ENCODE results near the gene VRK1. TPM values are rescaled to one million over a fixed set of nuclear protein-coding genes. Genes with fewer than 3 reads are reported as not detected.

VRK1 gene
- total RNA-seq, 1 experiment from 2014 or later: 26.5 TPM

- no peaks in the 10 kb centered on the region; the same call in 1 of the 2 replicates for H3K9me3 ChIP-seq (ENCODE audit: control insufficient read depth, insufficient read depth, low read depth, low read length)
- H3K36me3 ChIP-seq (ENCODE audit: control insufficient read depth, insufficient read depth, low read length): no peaks in the 10 kb centered on the region
- H3K27me3 ChIP-seq (ENCODE audit: control insufficient read depth, insufficient read depth, low read length): no peaks in the 10 kb centered on the region
- TF ChIP-seq REST (IDR thresholded peaks at IDR 0.05; ENCODE audit: insufficient read depth in 1 of 2, low read depth in 2 of 2, low read length in 1 of 2) (no peak), TCF7L2 (IDR thresholded peaks at IDR 0.05; ENCODE audit: low read depth, low read length) (no peak), POLR2AphosphoS5 (IDR thresholded peaks at IDR 0.05; ENCODE audit: low read depth, low read length) (no peak), SIN3A (IDR thresholded peaks at IDR 0.05; ENCODE audit: borderline replicate concordance, insufficient read depth, low read depth, low read length) (no peak), CTCF (IDR thresholded peaks at IDR 0.05) (no peak)
- no peak overlapping the region for H3K27ac ChIP-seq (ENCODE audit: low read length)
- intact Hi-C loops (cut with micrococcal nuclease; ENCODE audit: unreplicated experiment) (no loop called here), in situ Hi-C loops (cut with HindIII; ENCODE audit: low pct_unique_long_range_greater_than_20kb, low sequenced_read_pairs) (no loop called here)
- ATAC-seq (no peak), DNase-seq (ENCODE audit: low read depth, low spot score) (no peak)
- no peaks in the 10 kb centered on the region for H3K4me1 ChIP-seq (ENCODE audit: control insufficient read depth, insufficient read depth, low read length)
- ChIA-PET CTCF (no interaction called here), POLR2A (no interaction called here)
- no TSS peak for BruUV-seq (replicated peaks)
- H3K4me3 ChIP-seq (ENCODE audit: low read depth in 2 of 2, low read length in 2 of 2): no peak overlapping the region
Observed at GRCh38 chr14:96914571-96915128, 117.5 kb downstream of the VRK1 start.

- Histone ChIP-seq H3K4me1 (ENCODE audit: control insufficient read depth, insufficient read depth, low read length) (no peaks in the 10 kb centered on the region), H3K4me3 (ENCODE audit: low read depth in 2 of 2, low read length in 2 of 2) (no peak overlapping the region), H3K9me3 (ENCODE audit: control insufficient read depth, insufficient read depth, low read depth, low read length) (no peaks in the 10 kb centered on the region), H3K27ac (ENCODE audit: low read length) (no peak overlapping the region), H3K36me3 (ENCODE audit: control insufficient read depth, insufficient read depth, low read length) (no peaks in the 10 kb centered on the region), H3K27me3 (ENCODE audit: control insufficient read depth, insufficient read depth, low read length) (no peaks in the 10 kb centered on the region)
- ATAC-seq (no peak), DNase-seq (ENCODE audit: low read depth, low spot score) (no peak)
- intact Hi-C loops (cut with micrococcal nuclease; ENCODE audit: unreplicated experiment): no loop called here
- TF ChIP-seq REST (IDR thresholded peaks at IDR 0.05; ENCODE audit: insufficient read depth in 1 of 2, low read depth in 2 of 2, low read length in 1 of 2) (no peak), SIN3A (IDR thresholded peaks at IDR 0.05; ENCODE audit: borderline replicate concordance, insufficient read depth, low read depth, low read length) (no peak), TCF7L2 (IDR thresholded peaks at IDR 0.05; ENCODE audit: low read depth, low read length) (no peak), POLR2AphosphoS5 (IDR thresholded peaks at IDR 0.05; ENCODE audit: low read depth, low read length) (no peak), CTCF (IDR thresholded peaks at IDR 0.05) (no peak)
- BruUV-seq (replicated peaks): no TSS peak
- ChIA-PET POLR2A (no interaction called here), CTCF (no interaction called here)
- in situ Hi-C loops (cut with HindIII; ENCODE audit: low pct_unique_long_range_greater_than_20kb, low sequenced_read_pairs): no loop called here
Observed at GRCh38 chr14:96915478-96915877, 118.3 kb downstream of the VRK1 start.

Measured in Panc1 (cell line).